ENCODE results near the gene RNFT2.

RNFT2 gene

GRCh38 chr12:116790066-116790465, 52.0 kb downstream of the RNFT2 start:
- TF ChIP-seq, protein P1, sequence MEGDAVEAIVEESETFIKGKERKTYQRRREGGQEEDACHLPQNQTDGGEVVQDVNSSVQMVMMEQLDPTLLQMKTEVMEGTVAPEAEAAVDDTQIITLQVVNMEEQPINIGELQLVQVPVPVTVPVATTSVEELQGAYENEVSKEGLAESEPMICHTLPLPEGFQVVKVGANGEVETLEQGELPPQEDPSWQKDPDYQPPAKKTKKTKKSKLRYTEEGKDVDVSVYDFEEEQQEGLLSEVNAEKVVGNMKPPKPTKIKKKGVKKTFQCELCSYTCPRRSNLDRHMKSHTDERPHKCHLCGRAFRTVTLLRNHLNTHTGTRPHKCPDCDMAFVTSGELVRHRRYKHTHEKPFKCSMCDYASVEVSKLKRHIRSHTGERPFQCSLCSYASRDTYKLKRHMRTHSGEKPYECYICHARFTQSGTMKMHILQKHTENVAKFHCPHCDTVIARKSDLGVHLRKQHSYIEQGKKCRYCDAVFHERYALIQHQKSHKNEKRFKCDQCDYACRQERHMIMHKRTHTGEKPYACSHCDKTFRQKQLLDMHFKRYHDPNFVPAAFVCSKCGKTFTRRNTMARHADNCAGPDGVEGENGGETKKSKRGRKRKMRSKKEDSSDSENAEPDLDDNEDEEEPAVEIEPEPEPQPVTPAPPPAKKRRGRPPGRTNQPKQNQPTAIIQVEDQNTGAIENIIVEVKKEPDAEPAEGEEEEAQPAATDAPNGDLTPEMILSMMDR (IDR thresholded peaks at IDR 0.05; ENCODE audit: insufficient read depth, low read depth, low read length, missing control alignments) = no peak
- DNase-seq (ENCODE audit: low read depth) = no peak
- no peak overlapping the region for H3K4me3 ChIP-seq (ENCODE audit: low read length)

- no peak for DNase-seq (ENCODE audit: low read depth)
- TF ChIP-seq, protein P1 (IDR thresholded peaks at IDR 0.05; ENCODE audit: insufficient read depth, low read depth, low read length, missing control alignments) = no peak
- no peak overlapping the region for H3K4me3 ChIP-seq (ENCODE audit: low read length)
Measured at GRCh38 chr12:116792403-116792802, 54.3 kb downstream of the RNFT2 start.

- H3K4me3 ChIP-seq (ENCODE audit: low read length) = no peak overlapping the region
- TF ChIP-seq, protein P1 (IDR thresholded peaks at IDR 0.05; ENCODE audit: insufficient read depth, low read depth, low read length, missing control alignments) = no peak
- no peak for DNase-seq (ENCODE audit: low read depth)
Measured at GRCh38 chr12:116794725-116795124, 56.6 kb downstream of the RNFT2 start.

DNA sequence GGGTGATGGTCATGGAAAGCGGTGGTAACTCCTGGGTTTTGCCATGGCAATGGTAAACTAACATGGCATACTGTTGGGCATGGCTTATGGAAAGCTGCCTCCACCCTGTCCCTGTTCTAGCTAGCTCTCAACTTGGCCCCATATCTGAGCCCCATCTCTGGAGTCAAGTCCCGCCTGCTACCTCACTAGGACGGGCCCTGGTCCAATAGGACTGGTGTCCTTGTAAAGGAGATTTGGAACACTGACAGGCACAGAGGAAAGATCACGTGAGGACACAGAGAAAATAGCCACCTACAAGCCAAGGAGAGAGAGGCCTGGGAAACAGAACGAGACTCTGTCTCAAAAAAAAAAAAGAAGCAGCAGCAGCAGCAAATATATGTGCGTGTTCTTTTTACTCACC, 59.8 kb downstream of the RNFT2 start:
- TF ChIP-seq, protein P1 (IDR thresholded peaks at IDR 0.05; ENCODE audit: insufficient read depth, low read depth, low read length, missing control alignments) = no peak
- DNase-seq (ENCODE audit: low read depth) = no peak
- H3K4me3 ChIP-seq (ENCODE audit: low read length) = no peak overlapping the region

- DNase-seq (ENCODE audit: low read depth) = no peak
- TF ChIP-seq, protein P1 (IDR thresholded peaks at IDR 0.05; ENCODE audit: insufficient read depth, low read depth, low read length, missing control alignments) = no peak
- no peak overlapping the region for H3K4me3 ChIP-seq (ENCODE audit: low read length)
Measured at GRCh38 chr12:116798719-116799118, 60.6 kb downstream of the RNFT2 start.

DNA sequence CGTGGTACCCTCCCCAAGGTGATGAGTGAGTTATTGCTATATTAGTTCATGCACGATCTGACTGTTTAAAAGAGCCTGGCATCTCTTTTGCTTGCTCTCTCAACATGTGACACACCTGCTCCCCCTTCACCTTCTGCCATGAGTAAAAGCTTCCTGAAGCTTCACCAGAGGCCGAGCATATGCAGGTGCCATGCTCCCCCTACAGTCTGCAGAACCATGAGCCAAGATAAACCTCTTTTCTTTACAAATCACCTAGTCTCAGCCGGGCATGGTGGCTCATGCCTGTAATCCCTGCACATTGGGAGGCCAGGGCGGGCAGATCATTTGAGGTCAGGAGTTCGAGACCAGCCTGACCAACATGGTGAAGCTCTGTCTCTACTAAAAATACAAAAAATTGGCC, 61.8 kb downstream of the RNFT2 start:
- no peak for DNase-seq (ENCODE audit: low read depth)
- TF ChIP-seq, protein P1 (IDR thresholded peaks at IDR 0.05; ENCODE audit: insufficient read depth, low read depth, low read length, missing control alignments) = no peak
- H3K4me3 ChIP-seq (ENCODE audit: low read length) = no peak overlapping the region

DNA sequence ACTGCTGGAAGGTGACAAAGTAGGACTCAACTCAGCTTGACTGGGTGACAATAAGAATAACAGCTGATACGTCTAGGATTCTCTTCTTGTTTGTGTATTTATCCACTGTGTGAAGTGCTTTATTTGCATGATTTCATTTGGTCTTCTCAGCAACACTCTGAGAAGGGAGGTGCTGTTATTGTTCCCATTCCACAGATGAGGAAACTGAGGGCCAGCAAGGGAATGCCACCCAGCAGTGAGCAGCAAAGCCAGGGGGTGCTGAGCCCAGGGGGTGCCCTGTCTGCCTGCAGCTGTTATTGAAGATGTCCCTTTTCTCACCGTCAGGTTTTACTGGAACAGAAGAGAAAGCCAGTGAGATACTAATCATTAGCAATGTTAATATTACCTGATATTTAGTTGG, 62.8 kb downstream of the RNFT2 start:
- TF ChIP-seq, protein P1 (IDR thresholded peaks at IDR 0.05; ENCODE audit: insufficient read depth, low read depth, low read length, missing control alignments) = no peak
- DNase-seq (ENCODE audit: low read depth) = no peak
- H3K4me3 ChIP-seq (ENCODE audit: low read length) = no peak overlapping the region
